ENCODE results near the gene DLG1.
A peak's percentile ranks its signal among the peaks of the same experiment; 100 is the strongest.

Gene DLG1

DNA sequence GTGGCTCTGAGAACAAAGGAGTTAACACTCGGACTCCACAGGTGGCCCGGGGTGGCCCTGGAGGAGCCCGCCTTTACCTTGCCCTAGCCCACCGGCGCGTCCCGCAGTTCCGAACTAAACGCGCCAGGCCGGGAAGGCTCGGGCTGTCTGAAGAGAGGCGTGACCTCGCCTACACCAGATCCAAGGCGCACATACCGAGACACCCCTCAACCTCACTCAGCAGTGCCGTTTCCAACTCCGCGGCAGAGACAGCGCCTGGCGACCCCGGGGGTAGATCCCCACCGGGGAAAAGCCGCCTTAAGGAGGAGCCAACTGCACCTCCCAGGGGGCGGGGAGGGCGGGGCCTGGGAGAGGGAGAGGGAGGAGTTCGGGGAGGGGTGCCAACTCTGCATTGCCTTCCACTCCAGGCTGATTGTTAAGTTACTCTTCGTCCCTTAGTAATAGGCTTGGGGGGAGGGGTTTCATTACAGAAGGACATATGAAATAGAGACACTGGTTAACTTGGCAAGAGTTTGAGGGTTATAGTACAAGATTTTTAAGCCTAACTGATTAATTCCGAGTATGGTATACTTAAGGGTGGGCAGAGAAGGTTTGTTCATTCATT is at the start of gene DLG1:
Gene DLG1 (minus strand): TSS at position 272 of the 604 bp plus-strand sequence. CDS start 1,408 bp downstream, outside the sequence.
- DNase-seq = peak; percentile 83

DNA sequence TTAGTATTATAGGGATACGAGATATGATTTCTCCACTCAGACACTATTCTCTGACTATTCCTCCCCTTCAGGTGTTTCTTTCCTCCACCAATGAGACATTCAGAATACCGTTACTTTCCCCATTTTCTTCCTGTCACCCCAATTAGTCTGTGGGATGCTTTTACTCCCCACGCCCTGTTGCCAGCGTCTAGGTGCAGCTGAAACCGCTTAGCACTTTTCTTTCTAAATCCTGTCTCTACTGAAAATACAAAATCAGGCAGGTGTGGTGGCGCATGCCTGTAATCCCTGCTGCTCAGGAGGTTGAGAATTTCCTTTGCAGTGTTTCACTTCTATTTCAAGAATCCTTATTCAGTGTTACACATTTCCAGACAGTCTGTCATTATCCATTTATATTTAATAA is 49.6 kb upstream of the DLG1 start:
- no peak for DNase-seq

DNA sequence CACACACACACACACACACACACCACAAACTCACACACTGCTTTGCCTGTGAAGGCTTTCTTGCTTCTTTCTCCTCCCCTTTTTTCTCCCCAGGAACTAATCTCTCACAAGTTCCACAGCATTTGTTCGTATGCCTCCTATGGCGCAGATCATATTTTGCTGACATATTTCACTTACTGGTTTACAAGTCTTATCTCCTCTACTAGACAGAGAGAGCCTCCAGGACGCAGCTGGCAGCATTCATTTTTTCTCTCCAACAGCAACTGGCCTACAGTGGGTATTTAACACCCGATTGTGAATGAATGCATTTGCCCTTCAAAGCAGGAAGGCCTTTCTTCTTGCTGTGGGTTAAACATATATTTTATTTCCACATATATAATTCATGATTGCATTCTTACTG is 47.0 kb upstream of the DLG1 start:
- DNase-seq = no peak

DNA sequence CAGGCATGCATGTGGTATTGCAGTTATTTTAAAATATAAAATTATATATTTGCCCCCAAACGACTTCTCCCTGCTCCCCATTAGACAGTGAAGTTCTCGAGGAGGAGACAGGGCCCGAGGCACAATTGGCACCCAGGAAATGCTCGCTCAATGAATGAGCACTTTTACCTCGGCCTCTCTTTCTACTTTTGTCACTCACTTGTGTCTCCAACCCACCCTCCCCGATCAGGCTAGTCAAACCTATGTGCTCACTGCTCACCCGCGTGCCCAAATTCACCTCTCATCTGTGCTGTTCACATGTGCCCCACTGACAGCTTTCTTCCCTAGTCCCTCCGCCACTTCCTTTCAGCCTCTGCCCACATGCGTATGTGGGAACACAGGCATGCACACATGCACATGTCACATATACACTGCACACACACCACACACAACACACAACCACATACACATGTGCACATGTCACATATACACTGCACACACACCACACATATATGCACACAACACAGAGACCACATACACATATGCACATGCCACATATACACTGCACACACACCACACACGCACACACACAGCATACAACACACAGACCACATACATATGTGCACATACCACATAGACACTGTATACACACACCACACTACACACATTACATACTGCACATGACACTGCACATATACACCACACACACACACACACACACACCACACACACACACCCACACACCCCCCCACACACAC is 46.3 kb upstream of the DLG1 start:
- DNase-seq = no peak

DNA sequence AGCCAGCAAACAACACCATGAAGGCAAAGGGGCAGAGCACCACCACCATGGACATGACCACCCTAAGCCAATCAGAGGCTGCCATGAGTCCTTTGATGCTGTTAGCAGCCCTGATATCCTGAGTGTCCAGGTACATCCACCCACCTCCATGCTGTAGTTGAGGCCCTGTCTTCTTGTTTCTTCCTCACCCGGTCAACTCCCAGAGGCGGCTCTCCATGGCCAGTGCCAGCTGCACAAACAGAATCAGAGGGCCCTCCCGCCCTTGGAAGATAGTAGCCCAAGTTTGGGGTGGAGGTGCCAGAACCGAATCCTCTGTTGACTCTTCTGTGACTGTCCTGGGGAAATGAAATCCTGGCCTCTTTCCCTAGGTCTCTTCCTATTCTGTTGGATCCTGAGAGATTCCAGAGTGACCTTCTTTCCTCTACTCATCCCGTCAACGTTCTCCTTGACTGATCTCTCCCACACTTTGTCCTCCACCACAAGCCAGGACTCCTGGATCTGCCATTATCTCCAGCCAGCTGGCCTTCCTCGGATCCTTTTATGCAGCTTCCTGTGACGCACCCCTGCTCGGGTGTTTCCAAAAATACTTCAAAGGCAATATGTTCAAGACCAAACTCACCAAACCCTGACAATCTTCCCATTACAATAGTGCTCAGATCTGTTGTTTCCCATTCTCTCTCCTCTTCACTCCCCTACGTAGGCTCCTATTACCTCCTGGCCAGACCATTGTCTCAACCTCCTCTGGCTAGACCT is 45.4 kb upstream of the DLG1 start:
- no peak for DNase-seq

DNA sequence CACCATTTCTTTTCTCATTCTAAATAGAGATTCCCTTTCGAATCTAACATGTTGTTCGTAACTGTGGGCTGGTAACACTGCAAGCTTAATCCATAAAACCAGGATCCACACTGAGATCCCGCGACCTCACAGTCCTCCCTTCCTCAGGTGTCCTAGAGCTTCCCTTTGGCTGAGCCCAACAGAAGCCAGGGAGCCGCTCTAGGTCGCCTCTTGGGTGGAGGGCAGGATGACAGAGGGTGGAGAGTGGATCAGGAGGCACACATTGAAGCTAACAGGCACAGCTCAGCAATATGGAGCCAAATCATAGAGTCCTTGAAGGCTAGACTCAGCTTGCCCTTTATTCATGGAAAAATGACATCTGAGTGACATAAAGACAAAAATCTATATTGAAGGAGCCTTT is 44.7 kb upstream of the DLG1 start:
- no peak for DNase-seq

DNA sequence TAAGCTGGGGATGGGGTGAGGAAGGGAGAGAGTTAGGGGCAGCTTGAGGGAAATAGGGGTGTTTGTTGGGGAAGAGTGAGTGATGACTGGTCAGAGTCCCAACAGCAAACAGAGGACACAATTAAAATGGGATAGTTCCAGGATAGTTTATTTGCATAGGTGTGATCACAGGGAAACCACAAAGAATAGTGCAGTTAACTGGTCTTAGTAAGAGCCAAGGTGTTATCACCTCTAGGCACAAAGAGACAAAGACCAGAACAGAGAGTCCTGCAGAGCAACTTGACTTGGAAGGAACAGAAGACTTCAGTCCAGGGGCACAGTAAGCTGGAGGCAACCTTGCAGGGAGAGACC is 42.1 kb upstream of the DLG1 start:
- DNase-seq = no peak

DNA sequence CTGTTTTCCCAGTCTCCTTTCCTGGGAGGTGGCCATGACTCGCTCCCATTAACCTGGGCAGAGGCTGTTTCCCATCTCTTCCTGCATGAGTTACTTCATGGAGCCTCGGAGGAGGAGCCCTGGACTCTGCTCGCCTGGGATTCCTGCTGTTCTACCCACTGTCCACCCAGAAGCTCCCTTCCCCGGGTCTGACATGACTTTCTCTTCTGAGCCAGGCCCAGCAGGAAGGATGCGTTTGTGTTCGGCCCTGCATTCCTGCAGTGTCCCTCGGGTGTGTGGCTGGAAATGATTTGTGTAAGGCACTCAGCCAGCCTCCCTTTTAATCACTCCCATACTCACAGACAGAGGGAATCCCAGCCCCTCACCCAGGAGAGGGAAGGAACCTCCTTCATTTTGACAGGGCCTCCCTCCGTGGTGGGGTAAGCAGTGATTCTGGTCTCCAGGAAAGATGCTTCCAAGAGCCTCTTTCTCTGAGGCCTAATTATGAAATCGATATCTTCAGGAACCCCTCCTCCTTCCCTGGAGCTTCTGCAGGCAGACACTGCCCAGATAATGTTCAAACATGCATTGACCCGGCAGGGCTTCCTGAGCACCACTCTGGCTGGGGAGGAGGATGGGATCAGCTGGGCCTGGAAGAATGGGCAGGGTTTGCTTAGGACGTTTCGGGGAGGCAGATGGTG is 41.6 kb upstream of the DLG1 start:
- DNase-seq = no peak

DNA sequence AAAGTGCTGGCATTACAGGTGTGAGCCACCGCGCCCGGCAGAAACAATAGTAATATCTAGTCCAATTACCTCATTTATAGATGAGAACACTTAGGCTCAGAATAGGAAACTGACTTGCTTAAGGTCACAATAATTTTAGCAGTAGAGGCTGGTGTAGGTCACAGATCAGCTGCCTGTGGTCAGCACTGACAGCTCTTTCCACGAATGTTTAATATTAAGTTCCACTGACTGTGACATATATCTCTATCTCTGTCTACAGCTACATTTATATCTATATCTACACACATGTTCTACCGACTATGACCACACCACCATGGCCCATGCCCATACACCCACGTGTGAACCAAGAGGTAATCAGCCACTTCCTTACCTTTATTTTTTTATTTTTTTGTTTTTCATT is 40.2 kb upstream of the DLG1 start:
- no peak for DNase-seq

DNA sequence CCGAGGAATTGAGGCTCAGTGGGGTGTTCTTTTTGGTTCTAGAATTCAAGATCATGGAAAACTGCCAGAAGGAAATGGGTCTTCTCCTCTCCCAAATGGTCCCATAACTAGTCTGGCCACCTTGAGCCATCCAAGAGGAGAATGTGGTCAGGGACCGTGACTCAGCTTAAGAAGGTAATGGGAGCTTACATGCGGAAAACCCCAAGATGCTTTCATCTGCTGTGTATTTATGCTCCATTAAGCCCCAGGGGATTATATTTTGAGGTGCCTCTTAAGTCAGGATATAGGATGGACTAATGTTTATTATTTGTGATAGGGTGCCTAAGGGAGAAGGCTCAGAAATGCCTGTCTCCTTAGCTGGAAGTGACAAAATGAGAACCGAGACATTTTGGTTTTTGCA is 39.2 kb upstream of the DLG1 start:
- DNase-seq = no peak

DNA sequence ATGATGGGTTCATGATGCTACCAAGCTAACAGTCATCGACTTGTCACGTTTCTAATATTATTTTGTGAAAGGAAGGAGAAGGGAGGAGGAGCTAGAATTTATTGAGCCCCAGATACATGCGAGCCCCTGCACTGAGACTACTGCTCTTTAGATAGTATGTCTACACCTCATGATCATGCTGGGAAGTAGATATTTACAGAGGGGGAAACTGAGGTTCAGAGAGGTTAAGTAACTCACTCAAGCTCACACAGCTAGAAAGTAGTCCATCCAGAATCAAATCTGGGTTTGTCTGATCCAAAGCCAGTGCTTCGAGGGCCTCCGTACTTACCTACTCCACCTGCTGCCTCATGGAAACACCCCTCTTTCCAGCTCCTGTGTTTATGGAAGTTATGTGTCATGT is 38.8 kb upstream of the DLG1 start:
- no peak for DNase-seq

DNA sequence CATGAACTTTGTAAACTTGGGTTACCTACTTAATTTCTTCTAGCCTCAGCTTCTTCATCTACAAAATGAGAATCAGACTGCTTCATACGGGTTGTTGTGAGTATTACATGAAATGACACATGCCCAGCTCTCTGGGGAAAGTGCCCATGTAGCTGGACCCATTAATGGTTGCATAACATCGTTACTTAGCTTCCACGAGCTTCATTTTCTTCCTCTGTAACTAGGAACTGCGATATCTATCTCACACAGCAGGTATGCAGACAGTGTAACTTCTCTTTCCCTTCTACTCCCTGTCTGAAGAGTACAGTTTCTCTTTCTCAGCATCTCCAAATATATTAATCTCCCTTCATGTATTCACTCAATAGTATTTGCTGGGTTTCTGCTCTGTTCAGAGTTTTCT is 37.9 kb upstream of the DLG1 start:
- DNase-seq = no peak

DNA sequence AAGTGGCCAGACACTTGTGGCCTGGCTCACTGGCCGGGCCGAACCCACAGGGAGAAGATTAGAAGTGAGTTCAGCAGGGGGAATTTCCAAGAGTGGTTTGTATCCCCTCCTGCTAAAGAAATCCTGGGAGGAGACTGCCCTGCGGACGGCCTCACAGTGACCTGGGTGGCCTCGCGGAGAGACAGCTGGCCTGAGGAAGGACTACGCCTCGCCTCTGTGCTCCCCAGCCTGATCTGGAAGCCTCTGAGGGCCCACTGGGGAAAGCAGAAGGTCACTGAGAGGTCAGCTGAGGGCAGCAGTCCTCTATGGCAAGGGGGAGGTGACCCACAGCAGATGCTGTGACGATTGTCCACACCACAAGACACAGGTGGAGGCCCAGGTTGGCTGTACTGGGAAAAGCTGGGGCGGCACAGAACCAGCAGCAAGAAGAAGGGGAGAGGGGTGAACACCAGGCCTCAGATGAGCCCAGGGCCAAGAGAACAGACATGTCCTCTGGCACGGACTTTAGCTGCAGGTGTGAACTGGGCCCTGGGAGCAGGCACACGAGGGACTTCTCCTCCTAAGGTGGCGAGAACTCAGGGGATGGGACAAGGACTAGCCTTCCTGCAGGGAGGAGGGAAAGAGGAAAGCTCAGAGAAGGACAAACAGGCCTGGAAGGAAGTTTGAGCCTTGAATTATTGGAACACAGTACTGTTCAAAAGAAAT is 37.2 kb upstream of the DLG1 start:
- no peak for DNase-seq

DNA sequence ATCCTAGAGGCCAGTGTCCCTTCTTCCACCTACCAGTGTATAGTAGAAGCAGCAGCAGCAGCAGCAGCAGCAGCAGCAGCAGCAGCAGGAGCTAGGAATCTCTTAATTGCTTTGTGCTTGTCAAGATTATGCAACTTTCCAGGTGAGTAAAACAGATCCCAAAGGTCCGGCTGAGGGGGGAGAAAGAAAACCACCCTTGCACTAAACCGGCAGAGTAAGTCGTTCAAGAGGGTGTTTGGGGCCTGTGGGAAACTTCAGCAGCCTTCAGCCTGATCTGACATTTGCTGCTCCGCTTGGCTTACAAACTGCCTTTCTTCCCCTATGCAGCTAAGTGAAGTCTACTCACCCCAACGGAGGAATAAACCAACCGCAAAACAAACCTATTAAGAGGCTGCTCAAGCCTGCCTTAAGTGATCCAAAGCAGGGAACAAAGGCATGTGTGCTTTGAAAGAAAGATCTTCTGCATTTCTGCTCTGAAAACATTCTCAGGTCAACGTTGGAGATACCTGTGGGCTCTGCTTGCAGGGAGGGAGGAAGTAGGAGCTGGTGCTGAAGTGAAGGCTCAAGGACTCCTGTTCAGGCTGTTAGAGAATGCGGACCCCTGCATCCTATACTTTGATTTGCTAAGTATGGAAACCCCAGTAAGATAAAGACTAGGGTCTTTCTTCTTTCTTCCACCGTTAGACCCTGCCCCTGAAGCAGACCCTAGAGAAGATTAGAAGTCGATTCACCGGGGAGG is 35.7 kb upstream of the DLG1 start:
- no peak for DNase-seq

DNA sequence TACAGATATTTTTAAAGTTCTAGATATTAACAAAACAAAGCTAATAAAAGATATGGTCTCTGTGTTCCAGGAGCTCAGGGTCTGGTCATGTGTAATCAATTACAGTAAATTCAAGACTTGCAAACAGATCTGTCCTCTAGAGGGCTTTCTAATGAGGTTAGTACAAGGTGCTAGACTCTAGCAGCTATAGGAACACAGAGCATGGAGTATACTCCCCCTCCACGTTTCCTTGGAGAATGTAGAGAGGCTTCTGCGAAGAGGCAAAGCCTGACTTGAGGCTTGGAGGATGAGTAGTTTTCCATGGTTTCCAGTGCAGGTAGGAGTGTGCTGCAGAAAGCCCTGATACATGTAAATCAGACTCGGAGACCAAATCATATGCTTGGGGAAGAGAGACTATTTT is 32.7 kb upstream of the DLG1 start:
- no peak for DNase-seq

DNA sequence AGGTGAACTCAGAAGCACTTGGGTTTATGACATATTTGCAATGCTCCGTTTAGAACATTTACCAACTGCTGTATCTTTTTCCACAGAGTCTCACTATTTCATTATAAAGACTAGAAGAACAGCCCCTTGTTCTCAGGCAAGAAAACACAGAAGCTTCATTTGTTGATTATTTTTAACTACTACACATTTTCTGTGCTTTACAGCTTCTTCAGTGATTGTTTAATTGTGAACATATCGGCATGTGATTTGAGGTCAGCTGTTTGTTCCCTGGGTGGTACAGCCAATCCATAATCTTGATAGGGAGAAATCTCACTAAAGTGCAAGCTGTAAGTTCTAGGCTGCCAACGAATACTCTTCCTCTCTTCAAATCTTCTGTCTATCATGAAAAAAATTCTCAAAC is 31.0 kb upstream of the DLG1 start:
- DNase-seq = no peak

DNA sequence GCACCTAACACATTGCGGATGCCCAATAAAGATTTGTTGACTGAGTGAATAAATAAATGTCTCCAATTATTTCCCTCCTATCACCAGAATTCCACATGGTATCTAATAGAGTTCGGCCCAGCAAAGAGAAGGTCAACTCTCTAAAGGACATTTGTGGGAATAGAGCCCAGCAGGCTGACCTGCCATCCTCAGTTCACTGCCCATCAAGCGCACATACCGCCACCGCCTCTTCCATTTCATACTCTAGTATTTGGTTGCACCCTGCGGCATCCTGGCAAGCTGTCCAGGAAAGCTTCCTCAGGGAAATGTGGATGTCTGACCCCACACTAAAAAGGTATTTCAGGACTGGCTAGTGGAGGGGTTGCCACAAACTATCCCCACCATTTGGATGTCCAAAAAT is 29.8 kb upstream of the DLG1 start:
- DNase-seq = no peak

DNA sequence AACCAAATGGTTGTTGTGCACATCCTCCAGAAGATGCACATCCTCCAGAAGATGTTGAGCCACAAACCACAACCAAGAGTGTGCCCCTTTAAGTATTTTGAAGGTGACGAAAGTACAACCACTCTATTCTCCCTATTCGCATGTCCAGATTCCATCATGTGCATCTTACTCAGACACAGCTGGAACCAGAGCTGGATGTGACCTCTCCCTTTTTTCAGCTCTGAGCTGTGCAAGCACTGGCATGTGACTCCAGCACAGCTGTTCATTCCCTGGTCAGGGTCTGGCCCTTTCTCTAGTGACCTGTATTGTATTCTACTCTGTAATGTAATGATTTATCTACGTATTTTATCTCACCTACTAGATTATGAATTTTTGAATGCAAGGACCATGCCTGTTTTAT is 29.3 kb upstream of the DLG1 start:
- no peak for DNase-seq

DNA sequence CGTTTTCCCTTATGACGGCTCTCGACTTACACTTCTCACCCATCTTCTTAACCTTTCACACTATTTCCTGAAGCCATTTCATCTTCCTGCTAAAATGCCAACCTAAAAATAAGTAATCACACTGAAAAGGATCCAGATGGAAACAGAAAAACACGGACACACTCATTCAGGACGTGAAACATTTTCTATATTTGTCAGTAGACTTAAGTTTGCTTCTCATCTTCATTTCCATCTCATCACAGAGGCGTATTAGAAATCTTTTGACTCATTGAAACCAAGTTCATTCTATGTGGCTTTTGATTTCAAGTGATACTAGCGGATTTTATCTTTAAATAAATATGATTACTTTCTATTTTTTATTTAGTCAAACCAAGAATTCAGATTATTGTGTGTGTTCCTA is 27.4 kb upstream of the DLG1 start:
- DNase-seq = no peak

DNA sequence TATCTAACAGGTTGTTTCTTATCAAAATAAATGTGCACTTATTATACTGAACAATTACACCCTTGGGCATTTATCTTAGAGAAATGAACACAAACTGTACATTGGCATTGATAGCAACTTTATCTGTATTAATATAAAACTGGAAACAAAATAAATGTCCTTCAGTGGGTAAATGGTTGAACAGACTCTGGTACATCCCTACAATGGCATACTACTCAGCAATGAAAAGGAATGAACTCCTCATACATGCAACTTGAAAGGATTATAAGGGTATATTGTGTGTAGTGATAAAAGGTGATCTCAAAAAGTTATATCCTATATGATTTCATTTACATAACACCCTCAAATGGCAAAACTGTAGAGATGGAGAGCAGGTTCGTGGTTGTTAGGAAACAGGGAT is 23.7 kb upstream of the DLG1 start:
- DNase-seq = no peak

DNA sequence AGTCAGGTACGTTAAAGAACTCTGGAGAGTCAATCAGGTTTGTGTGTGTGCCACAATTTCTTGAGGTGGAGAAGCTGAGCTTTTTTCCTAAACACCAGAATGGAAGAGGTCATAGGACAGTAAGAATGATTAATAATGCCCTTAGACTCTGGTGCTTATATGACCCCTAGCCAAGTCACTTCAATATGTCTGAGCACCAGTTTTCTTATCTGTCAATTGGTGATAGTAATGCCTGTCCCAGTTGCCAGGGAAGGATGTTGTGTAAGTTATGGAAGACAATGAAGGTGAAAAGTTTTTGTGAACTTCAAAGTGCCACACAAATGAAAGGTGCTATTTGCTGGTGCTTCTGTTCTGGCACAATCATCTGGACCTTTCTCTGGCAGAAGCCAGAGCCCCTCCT is 22.2 kb upstream of the DLG1 start:
- DNase-seq = no peak

DNA sequence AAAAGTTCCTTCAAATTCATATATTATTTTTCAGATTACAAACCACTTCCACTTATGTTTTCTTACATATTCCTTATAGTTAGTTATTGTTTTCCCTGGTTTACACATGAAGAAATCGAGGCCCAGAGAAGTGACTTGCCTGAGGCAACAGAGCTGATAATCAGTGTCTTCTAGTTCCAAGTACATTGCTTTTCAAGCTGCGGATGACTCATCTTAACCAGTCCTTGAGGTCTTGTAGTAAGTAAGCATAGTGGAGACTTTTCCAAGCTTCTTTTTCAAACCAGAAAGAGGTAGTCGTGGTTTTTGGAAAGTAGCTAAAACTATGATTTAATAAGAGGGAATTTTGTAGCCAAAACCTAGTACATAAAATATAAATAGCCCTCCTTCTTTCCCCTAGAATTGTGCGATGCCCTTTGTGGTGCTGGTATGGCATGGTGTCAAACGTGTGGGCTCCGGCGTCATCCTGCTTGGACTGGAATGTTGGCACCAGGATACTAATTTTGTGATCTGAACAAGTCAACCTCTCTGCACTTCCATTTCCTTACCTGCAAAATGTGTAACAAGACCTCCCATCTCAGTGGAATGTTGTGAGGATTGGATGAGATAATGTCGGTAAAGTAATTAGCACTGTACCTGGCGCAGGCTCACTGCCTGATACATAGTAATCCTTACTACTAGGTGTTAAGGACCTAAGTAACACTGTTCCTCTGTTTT is 19.0 kb upstream of the DLG1 start:
- no peak for DNase-seq
